ENCODE data around the gene PTGFRN. TPM values are rescaled to one million over a fixed set of nuclear protein-coding genes. Genes with fewer than 3 reads are reported as not detected.

The PTGFRN gene
- total and polyA plus RNA-seq, 2 of the 13 experiments (the other 11 are each of a cell fraction or from before 2014, with no cell fraction given): 3.3 to 11.3 TPM

DNA sequence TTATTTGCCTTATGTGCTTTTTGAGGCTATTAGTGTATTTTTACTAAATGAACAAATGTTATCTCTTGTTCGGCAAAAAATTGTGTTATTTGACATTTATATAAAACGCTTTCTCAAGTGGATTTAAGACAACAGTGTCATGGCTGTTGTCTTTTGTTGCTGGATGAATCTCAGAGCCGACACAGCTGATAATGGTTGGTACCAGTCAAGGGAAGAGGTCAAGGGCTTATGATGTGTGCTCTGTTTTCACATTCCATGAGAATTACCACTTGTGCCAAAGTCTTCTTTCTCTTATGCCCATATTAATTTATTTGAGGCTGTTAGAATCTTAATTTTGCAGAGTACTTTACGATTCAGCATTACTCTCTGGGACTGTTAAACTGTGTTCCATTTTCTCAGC is 74.0 kb downstream of the PTGFRN start (continued):
- TF ChIP-seq PRMT3 (CRISPR knock-in tag; IDR thresholded peaks at IDR 0.05; ENCODE audit: borderline replicate concordance, low read depth): no peak
- TF ChIP-seq, protein P1, sequence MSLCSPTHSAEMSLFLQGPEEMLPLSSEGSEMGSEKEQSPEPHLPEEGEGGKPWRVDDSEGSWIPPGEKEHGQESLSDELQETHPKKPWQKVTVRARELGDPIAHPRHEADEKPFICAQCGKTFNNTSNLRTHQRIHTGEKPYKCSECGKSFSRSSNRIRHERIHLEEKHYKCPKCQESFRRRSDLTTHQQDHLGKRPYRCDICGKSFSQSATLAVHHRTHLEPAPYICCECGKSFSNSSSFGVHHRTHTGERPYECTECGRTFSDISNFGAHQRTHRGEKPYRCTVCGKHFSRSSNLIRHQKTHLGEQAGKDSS (CRISPR knock-in tag; IDR thresholded peaks at IDR 0.05; ENCODE audit: borderline replicate concordance, low read depth): no peak
- no peak for TF ChIP-seq ZFX (CRISPR knock-in tag; IDR thresholded peaks at IDR 0.05; ENCODE audit: low read depth)
- no peak for TF ChIP-seq YEATS2 (CRISPR knock-in tag; IDR thresholded peaks at IDR 0.05; ENCODE audit: borderline replicate concordance)

DNA sequence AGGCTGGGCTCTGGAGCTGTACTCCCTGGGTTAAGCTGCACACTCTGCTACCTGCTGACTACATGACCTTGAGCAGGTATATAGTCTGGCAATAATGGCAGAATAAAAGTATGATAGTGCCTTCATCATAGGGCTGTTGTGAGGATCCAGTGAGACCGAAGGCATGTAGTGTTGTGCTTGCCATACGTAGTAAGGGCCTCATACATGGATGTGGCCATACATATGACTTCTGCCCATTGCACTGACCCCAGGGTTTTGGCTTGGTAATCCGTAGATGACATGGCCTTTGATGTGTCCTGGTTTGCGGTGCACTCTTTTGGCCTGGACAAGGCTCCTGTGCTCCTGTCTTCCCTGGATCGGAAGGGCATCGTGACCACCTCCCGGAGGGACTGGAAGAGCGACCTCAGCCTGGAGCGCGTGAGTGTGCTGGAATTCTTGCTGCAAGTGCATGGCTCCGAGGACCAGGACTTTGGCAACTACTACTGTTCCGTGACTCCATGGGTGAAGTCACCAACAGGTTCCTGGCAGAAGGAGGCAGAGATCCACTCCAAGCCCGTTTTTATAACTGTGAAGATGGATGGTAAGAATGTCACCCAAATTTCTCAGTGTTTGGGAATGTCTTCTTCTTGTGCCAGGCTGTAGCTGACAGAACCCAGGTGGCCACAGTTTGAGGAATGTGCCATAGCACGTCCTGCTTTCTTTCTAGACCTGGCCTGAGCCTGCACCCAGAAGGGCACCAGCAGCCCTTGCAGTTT is 74.9 kb downstream of the PTGFRN start:
- no TSS peak for BruUV-seq (replicated peaks)
- H3K9me3 ChIP-seq (ENCODE audit: low read length): no peaks in the 10 kb centered on the region
- no peak overlapping the region for H2AFZ ChIP-seq (ENCODE audit: low read length)
- H3K36me3 ChIP-seq (replicated peaks in 1 of 2; ENCODE audit: control insufficient read depth in 1 of 2, insufficient read depth in 2 of 2, low read length in 2 of 2): no peaks in the 10 kb centered on the region
- intact Hi-C loops (cut with micrococcal nuclease; ENCODE audit: unreplicated experiment) (no loop called here), in situ Hi-C loops (cut with HindIII; ENCODE audit: extremely low pct_ligation_motif_present, low pct_unique_long_range_greater_than_20kb) (no loop called here)
- no peak overlapping the region for H3K4me3 ChIP-seq (replicated peaks in 1 of 3; ENCODE audit: insufficient read depth in 1 of 3, low read depth in 2 of 3, low read length in 3 of 3)
- DNase-seq (ENCODE audit: low spot score): no peak
- peaks cover 26% of the 10 kb centered on the region for H3K4me1 ChIP-seq (ENCODE audit: insufficient read depth, low read length)
- WGBS (ENCODE audit: low lambda C conversion rate): 66% methylated on average over 9 of the region's 14 CpGs
- no peaks in the 10 kb centered on the region for H4K20me1 ChIP-seq (ENCODE audit: insufficient read depth, low read length)
- ChIA-PET CTCF (ENCODE audit: low intra/inter-chr PET ratio, low total read pairs) (no interaction called here), POLR2A (no interaction called here)
- ATAC-seq: no peak
- H3K79me2 ChIP-seq (ENCODE audit: insufficient read depth, low read length): no peaks in the 10 kb centered on the region
- H3K9ac ChIP-seq (ENCODE audit: insufficient read depth, low read depth, low read length): no peak overlapping the region
- FAIRE-seq: no peak
- TF ChIP-seq ZKSCAN1 (IDR thresholded peaks at IDR 0.05; ENCODE audit: low read length) (no peak), ZNF567 (CRISPR knock-in tag; IDR thresholded peaks at IDR 0.05; ENCODE audit: borderline replicate concordance) (no peak)
- H3K4me2 ChIP-seq (ENCODE audit: low read depth, low read length): no peak overlapping the region
- no peaks in the 10 kb centered on the region for H3K27me3 ChIP-seq (ENCODE audit: control insufficient read depth in 1 of 2, insufficient read depth in 2 of 2, low read length in 2 of 2)
- H3K27ac ChIP-seq (ENCODE audit: extremely low read length, insufficient read depth, low read length): no peak overlapping the region

Measured in HepG2 (cell line).